B cell (primary cell): Measurements from ENCODE around the gene KRTAP24-1.

Experiments used
- EZH2 ChIP-seq: IDR thresholded peaks from 2 replicates; pipeline ENCODE4 v1.6.1; 2012; ENCODE audit warnings: borderline replicate concordance, low read depth, mild to moderate bottlenecking, moderate library complexity, low read length; ENCODE audit not compliant: insufficient read depth, poor library complexity, severe bottlenecking
- TF ChIP-seq, protein P1 (sequence below): fragments of 200-600 bp; IDR thresholded peaks from one replicate; pipeline ENCODE4 v1.8.0; 2022; ENCODE audit warnings: antibody characterized with exemption, mild to moderate bottlenecking

- TF ChIP-seq, protein P1, sequence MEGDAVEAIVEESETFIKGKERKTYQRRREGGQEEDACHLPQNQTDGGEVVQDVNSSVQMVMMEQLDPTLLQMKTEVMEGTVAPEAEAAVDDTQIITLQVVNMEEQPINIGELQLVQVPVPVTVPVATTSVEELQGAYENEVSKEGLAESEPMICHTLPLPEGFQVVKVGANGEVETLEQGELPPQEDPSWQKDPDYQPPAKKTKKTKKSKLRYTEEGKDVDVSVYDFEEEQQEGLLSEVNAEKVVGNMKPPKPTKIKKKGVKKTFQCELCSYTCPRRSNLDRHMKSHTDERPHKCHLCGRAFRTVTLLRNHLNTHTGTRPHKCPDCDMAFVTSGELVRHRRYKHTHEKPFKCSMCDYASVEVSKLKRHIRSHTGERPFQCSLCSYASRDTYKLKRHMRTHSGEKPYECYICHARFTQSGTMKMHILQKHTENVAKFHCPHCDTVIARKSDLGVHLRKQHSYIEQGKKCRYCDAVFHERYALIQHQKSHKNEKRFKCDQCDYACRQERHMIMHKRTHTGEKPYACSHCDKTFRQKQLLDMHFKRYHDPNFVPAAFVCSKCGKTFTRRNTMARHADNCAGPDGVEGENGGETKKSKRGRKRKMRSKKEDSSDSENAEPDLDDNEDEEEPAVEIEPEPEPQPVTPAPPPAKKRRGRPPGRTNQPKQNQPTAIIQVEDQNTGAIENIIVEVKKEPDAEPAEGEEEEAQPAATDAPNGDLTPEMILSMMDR = no peak
- TF ChIP-seq EZH2 = no peak
Measured at GRCh38 chr21:30248844-30249243, 33.9 kb downstream of the KRTAP24-1 start.
